GM19023 (cell line): ENCODE measurements around the gene ANKRD16.

Source experiments
- ATAC-seq: cut with Tn5 transposase; IDR thresholded peaks from one replicate; pipeline ENCODE4 v1.9.1; 2021; ENCODE audit warnings: mild to moderate bottlenecking, moderate library complexity; ENCODE audit not compliant: unreplicated experiment

Gene ANKRD16

GRCh38 chr10:5812283-5813090 is 77.2 kb downstream of the ANKRD16 start:
- peak; percentile 30 for ATAC-seq
